GM23338 (cell line): ENCODE results near the gene SLC16A12. TPM values are rescaled to one million over a fixed set of nuclear protein-coding genes. Genes with fewer than 3 reads are reported as not detected.

Experiments used
- ATAC-seq: fragments of 200-7000 bp; cut with Tn5 transposase; 3 replicates; pipeline ENCODE4 v1.9.1; 2020
- DNase-seq: peaks from one replicate; pipeline ENCODE4 v3.0.0-alpha.2; 2015; ENCODE audit warnings: low spot score
- H2AFZ ChIP-seq: fragments of 200-600 bp; sonication (generic); 2 replicates; pipeline ENCODE4 v1.8.0; 2016; ENCODE audit warnings: antibody characterized with exemption, mild to moderate bottlenecking, moderate library complexity
- H3F3A ChIP-seq: fragments of 200-600 bp; sonication (generic); replicated peaks from 2 replicates; pipeline ENCODE4 v1.8.0; 2017; ENCODE audit warnings: antibody characterized with exemption, mixed run types, low read depth
- H3K27ac ChIP-seq: fragments of 200-600 bp; sonication (generic); 2 replicates; pipeline ENCODE4 v1.6.1; 2016; ENCODE audit warnings: low read depth
- H3K27me3 ChIP-seq: fragments of 200-600 bp; sonication (generic); 2 replicates; pipeline ENCODE4 v1.8.0; 2016; ENCODE audit warnings: mild to moderate bottlenecking, mixed run types, moderate library complexity; ENCODE audit not compliant: insufficient read depth
- H3K36me3 ChIP-seq: fragments of 200-600 bp; sonication (generic); 2 replicates; pipeline ENCODE4 v1.8.0; 2016; ENCODE audit warnings: mild to moderate bottlenecking; ENCODE audit not compliant: insufficient read depth
- H3K4me1 ChIP-seq: fragments of 200-600 bp; sonication (generic); 2 replicates; pipeline ENCODE4 v1.8.0; 2016; ENCODE audit warnings: mild to moderate bottlenecking, moderate library complexity; ENCODE audit not compliant: insufficient read depth
- H3K4me2 ChIP-seq: fragments of 200-600 bp; sonication (generic); 2 replicates; pipeline ENCODE4 v1.7.1; 2017; ENCODE audit warnings: mixed run types
- H3K4me3 ChIP-seq: fragments of 200-600 bp; sonication (generic); 2 replicates; pipeline ENCODE4 v1.6.1; 2016; ENCODE audit warnings: mixed run types
- H3K79me2 ChIP-seq: fragments of 200-600 bp; sonication (generic); replicated peaks from 2 replicates; pipeline ENCODE4 v1.8.0; 2017; ENCODE audit warnings: mild to moderate bottlenecking; ENCODE audit not compliant: insufficient read depth
- H3K9me2 ChIP-seq: fragments of 200-600 bp; sonication (generic); 2 replicates; pipeline ENCODE4 v1.8.0; 2017; ENCODE audit not compliant: insufficient read depth
- H4K20me1 ChIP-seq: fragments of 200-600 bp; sonication (generic); replicated peaks from 2 replicates; pipeline ENCODE4 v1.8.0; 2017; ENCODE audit warnings: mild to moderate bottlenecking; ENCODE audit not compliant: insufficient read depth
- H3K27ac Mint-ChIP-seq: 2 replicates; pipeline ENCODE4 v1.8.0; 2020; ENCODE audit warnings: inconsistent platforms, mild to moderate bottlenecking, moderate library complexity, mixed read lengths
- H3K27me3 Mint-ChIP-seq: 3 replicates; pipeline ENCODE4 v1.8.0; 2022; ENCODE audit warnings: low read depth, mild to moderate bottlenecking, moderate library complexity, mixed read lengths, inconsistent platforms; ENCODE audit not compliant: insufficient read depth, poor library complexity
- H3K36me3 Mint-ChIP-seq: 3 replicates; pipeline ENCODE4 v1.8.0; 2021; ENCODE audit warnings: low read depth, mild to moderate bottlenecking, inconsistent platforms, moderate library complexity, mixed read lengths
- H3K4me1 Mint-ChIP-seq: 3 replicates; pipeline ENCODE4 v1.8.0; 2020; ENCODE audit warnings: mild to moderate bottlenecking, inconsistent platforms, mixed read lengths
- H3K4me3 Mint-ChIP-seq: 3 replicates; pipeline ENCODE4 v1.8.0; 2021; ENCODE audit warnings: moderate library complexity, mild to moderate bottlenecking, inconsistent platforms, mixed read lengths
- H3K9me3 Mint-ChIP-seq: 3 replicates; pipeline ENCODE4 v1.8.0; 2020; ENCODE audit warnings: moderate library complexity, mild to moderate bottlenecking, inconsistent platforms, mixed read lengths
- CREB1 ChIP-seq: fragments of 250-450 bp; sonication (Bioruptor Pico); IDR thresholded peaks from 2 replicates; pipeline ENCODE4 v1.5.0; 2020; ENCODE audit warnings: low read depth, mild to moderate bottlenecking, moderate library complexity
- EZH2 ChIP-seq: fragments of 200-600 bp; sonication (generic); IDR thresholded peaks from one replicate; pipeline ENCODE4 v1.8.0; 2017; ENCODE audit warnings: antibody characterized with exemption, mild to moderate bottlenecking, low read depth; ENCODE audit not compliant: unreplicated experiment
- EZH2phosphoT487 ChIP-seq: fragments of 200-600 bp; sonication (generic); IDR thresholded peaks from one replicate; pipeline ENCODE4 v1.8.1; 2018; ENCODE audit warnings: antibody characterized with exemption; ENCODE audit not compliant: unreplicated experiment
- POLR2AphosphoS5 ChIP-seq: IDR thresholded peaks from 2 replicates; pipeline ENCODE4 v1.6.1; 2016; ENCODE audit warnings: antibody characterized with exemption, low read depth
- ZNF114 ChIP-seq: fragments of 250-450 bp; sonication (Bioruptor Pico); IDR thresholded peaks from 2 replicates; pipeline ENCODE4 v1.5.0; 2020; ENCODE audit warnings: mild to moderate bottlenecking, moderate library complexity
- ZNF462 ChIP-seq: fragments of 250-450 bp; sonication (Bioruptor Pico); IDR thresholded peaks from 2 replicates; pipeline ENCODE4 v1.5.0; 2020; ENCODE audit warnings: mild to moderate bottlenecking, moderate library complexity
- polyA plus RNA-seq: library from polyadenylated mRNA; unstranded; fragments of >200 nt; fragmentation: Nextera tagmentation; extraction: Ambion mirVana; gene quantifications from 2 replicates; pipeline ENCODE4 v1.2.1, GENCODE V29; 2016
- total RNA-seq: library from RNA; depleted of rRNA; stranded (reverse); fragments of >200 nt; shearing (Covaris generic); gene quantifications from 2 replicates; pipeline ENCODE4 v1.2.3, GENCODE V29; 2014

The SLC16A12 gene
- total and polyA plus RNA-seq, 2 experiments from 2014 or later: 0.84 to 2.0 TPM

- TF ChIP-seq ZNF462: no peak
Measured at GRCh38 chr10:89521368-89521767, 14.0 kb downstream of the SLC16A12 start (continued).

- peaks cover 9% of the 10 kb centered on the region for H3K4me1 ChIP-seq
- H3K79me2 ChIP-seq: no peaks in the 10 kb centered on the region
- H4K20me1 ChIP-seq: no peaks in the 10 kb centered on the region
- TF ChIP-seq POLR2AphosphoS5 (no peak), EZH2 (no peak), EZH2phosphoT487 (no peak), ZNF114 (CRISPR knock-in tag) (no peak), CREB1 (CRISPR knock-in tag) (no peak)
- H3K4me3 ChIP-seq: no peak overlapping the region
- Mint-ChIP-seq H3K27me3 (peaks cover 2% of the 10 kb centered on the region), H3K9me3 (no peaks in the 10 kb centered on the region), H3K4me3 (no peak overlapping the region), H3K27ac (no peak overlapping the region), H3K4me1 (peaks cover 10% of the 10 kb centered on the region), H3K36me3 (no peaks in the 10 kb centered on the region)
- H2AFZ ChIP-seq: no peak overlapping the region
- H3F3A ChIP-seq: no peaks in the 10 kb centered on the region
- H3K4me2 ChIP-seq: no peak overlapping the region
- no peaks in the 10 kb centered on the region for H3K36me3 ChIP-seq
- ATAC-seq: no peak
- H3K27me3 ChIP-seq: no peaks in the 10 kb centered on the region
- H3K9me2 ChIP-seq: no peaks in the 10 kb centered on the region
- DNase-seq: no peak
- H3K27ac ChIP-seq: no peak overlapping the region
Measured at GRCh38 chr10:89520706-89521105, 14.7 kb downstream of the SLC16A12 start.
